Measurements from ENCODE around the gene BCL2L11.

BCL2L11 gene

DNA sequence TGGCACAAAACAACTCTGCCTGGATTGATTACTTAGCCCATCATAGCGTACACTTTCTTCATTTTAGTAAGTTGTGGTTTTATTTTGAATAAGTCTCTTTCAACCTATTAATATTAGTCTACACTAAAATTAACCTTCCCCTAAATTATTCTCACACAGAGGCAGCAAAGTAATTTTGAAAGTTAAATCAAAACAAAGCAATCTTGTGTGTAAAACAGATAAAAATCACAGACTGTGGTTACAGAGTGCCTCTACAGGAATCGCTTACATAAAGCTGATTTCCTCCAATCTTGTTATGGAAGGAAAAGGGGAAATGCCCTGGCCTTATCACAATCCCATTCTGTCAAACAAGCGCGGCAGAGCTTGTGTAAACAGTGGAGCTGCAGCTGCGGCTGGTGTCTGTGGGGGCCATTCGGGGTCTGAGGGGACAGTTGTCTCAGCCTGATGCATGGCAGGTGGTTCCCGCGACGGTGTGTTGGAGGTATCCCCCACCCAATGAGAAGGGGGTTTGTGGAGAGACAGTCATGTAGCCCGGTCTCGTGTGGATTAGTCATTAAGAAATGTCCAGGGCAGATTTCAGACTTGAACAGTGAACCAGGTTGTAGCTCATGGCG, 42.1 kb downstream of the BCL2L11 start:
- Histone ChIP-seq H3K4me3 (ENCODE audit: low read length) (no peak overlapping the region), H3K27me3 (ENCODE audit: control insufficient read depth, insufficient read depth, low read length) (no peaks in the 10 kb centered on the region), H3K4me1 (ENCODE audit: control insufficient read depth, low read depth, low read length) (peaks cover 28% of the 10 kb centered on the region), H3K9ac (ENCODE audit: low read length) (no peak overlapping the region), H3K27ac (ENCODE audit: low read length) (no peak overlapping the region), H3K36me3 (ENCODE audit: control insufficient read depth, low read depth, low read length) (peaks cover 31% of the 10 kb centered on the region), H3K9me3 (ENCODE audit: control insufficient read depth, low read depth, low read length) (no peaks in the 10 kb centered on the region)

DNA sequence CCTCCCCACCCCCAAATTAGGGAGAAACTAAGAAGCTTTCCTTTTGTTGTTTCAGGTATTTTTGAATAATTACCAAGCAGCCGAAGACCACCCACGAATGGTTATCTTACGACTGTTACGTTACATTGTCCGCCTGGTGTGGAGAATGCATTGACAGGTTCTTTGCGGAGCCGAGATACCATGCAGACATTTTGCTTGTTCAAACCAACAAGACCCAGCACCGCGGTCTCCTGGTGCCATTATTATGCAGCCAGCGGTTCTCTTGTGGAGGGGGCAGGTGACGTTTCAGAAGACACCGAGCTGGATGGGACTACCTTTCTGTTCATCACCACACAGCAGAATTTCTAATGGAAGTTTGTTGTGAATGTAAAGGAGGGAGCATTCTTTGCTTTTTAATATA, 43.4 kb downstream of the BCL2L11 start:
- no peaks in the 10 kb centered on the region for H3K9me3 ChIP-seq (ENCODE audit: control insufficient read depth, low read depth, low read length)
- H3K27me3 ChIP-seq (ENCODE audit: control insufficient read depth, insufficient read depth, low read length): no peaks in the 10 kb centered on the region
- H3K27ac ChIP-seq (ENCODE audit: low read length): no peak overlapping the region
- no peak overlapping the region for H3K4me3 ChIP-seq (ENCODE audit: low read length)
- H3K4me1 ChIP-seq (ENCODE audit: control insufficient read depth, low read depth, low read length): peaks cover 25% of the 10 kb centered on the region
- no peak overlapping the region for H3K9ac ChIP-seq (ENCODE audit: low read length)
- H3K36me3 ChIP-seq (ENCODE audit: control insufficient read depth, low read depth, low read length): peaks cover 28% of the 10 kb centered on the region

DNA sequence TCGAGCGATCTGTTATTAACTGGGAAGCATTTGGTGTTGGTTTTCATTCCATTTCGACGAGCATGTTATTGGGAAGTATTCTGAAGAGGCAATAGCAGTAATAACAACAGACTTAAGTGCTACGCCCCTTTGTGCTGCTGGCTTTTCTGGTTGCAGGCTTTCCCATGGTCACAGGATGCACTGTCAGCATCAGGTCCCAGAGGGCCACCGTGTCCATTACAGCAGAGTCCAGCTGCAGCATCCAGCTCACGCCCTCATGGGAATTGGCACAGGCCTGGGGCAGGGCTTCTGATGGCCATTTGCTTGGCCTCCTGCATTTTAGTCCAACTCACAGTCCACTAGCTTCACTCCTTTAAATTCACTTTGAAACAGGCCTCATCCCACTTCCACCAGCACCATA, 44.4 kb downstream of the BCL2L11 start:
- H3K4me1 ChIP-seq (ENCODE audit: control insufficient read depth, low read depth, low read length): peaks cover 25% of the 10 kb centered on the region
- H3K27ac ChIP-seq (ENCODE audit: low read length): no peak overlapping the region
- peaks cover 24% of the 10 kb centered on the region for H3K36me3 ChIP-seq (ENCODE audit: control insufficient read depth, low read depth, low read length)

DNA sequence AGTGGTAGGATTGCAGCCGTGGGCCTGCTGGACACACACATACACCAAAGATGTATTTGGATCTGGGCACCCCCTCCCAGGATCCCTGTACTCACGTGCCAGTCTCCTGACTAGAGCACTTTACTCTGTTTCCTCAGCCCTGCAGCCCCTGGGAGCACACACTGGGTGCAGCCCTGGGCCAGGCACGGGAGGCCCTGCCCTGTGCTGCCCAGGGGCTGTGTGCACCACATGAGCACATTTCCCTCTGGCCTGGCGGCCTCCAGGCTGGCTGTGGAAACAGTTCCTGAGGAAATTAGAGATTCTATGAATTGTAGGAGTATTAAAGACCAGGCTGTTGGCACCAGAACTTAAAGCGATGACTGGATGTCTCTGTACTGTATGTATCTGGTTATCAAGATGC, 45.4 kb downstream of the BCL2L11 start:
- Histone ChIP-seq H3K27ac (ENCODE audit: low read length) (no peak overlapping the region), H3K27me3 (ENCODE audit: control insufficient read depth, insufficient read depth, low read length) (no peaks in the 10 kb centered on the region), H3K4me3 (ENCODE audit: low read length) (no peak overlapping the region), H3K9ac (ENCODE audit: low read length) (no peak overlapping the region), H3K36me3 (ENCODE audit: control insufficient read depth, low read depth, low read length) (peaks cover 20% of the 10 kb centered on the region), H3K4me1 (ENCODE audit: control insufficient read depth, low read depth, low read length) (peaks cover 25% of the 10 kb centered on the region), H3K9me3 (ENCODE audit: control insufficient read depth, low read depth, low read length) (no peaks in the 10 kb centered on the region)

More for the DNA sequence above, 44.4 kb downstream of the BCL2L11 start:
- Histone ChIP-seq H3K9me3 (ENCODE audit: control insufficient read depth, low read depth, low read length) (no peaks in the 10 kb centered on the region), H3K9ac (ENCODE audit: low read length) (no peak overlapping the region), H3K27me3 (ENCODE audit: control insufficient read depth, insufficient read depth, low read length) (no peaks in the 10 kb centered on the region), H3K4me3 (ENCODE audit: low read length) (no peak overlapping the region)

DNA sequence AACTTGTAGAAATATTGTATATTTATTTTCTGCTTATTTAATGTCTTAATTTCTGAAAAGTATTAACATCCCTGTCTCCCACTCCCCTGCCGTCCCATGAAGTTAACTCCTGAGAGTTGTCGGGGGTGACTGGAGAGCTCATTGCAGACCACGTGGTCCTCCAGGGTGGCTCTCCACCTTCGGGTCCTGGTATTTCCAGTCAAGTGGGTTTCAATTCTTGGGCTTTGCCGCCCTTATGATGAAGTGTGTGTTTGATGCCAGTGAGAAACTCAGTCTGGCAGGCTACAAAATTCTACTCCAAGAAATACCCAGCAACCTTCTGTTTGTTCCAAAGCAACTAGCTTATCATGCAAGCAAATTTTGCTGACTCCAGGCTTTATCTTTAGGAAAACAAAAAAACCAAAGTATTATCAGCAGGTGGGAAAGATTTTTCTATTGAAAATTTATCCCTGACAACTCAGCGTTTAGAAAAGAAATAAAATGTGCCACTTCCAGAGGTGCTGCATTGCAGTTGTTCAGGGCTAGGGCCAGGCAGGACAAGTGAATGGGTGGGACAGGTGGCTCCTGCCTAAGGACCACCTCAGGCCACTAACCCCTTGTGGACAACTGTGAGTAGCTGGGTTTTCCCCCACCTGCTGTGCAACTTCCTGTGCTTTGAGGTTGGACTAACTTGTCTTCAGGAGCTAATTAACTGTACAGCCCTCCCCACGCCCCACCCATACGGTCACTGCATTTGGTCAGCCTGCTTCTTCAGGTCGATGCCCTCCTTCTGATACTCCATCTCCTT, 46.6 kb downstream of the BCL2L11 start:
- Histone ChIP-seq H3K27ac (ENCODE audit: low read length) (no peak overlapping the region), H3K36me3 (ENCODE audit: control insufficient read depth, low read depth, low read length) (peaks cover 13% of the 10 kb centered on the region), H3K9me3 (ENCODE audit: control insufficient read depth, low read depth, low read length) (no peaks in the 10 kb centered on the region), H3K9ac (ENCODE audit: low read length) (no peak overlapping the region), H3K27me3 (ENCODE audit: control insufficient read depth, insufficient read depth, low read length) (no peaks in the 10 kb centered on the region), H3K4me3 (ENCODE audit: low read length) (no peak overlapping the region), H3K4me1 (ENCODE audit: control insufficient read depth, low read depth, low read length) (peaks cover 25% of the 10 kb centered on the region)

DNA sequence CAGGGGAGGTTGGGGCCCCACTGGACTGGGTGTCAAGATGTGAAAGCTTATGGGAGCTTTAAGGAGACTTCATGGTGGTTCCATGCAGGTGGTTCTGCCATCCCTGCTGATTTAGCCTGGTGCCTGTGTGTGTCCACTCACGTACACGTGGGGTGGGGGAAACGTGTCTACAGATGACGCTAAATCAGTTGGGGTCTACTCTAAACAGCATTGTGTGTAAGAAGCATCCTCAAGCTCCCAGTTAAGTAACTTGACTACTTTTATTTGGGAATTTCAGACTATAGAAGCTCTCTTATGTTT, 47.1 kb downstream of the BCL2L11 start:
- Histone ChIP-seq H3K27ac (ENCODE audit: low read length) (no peak overlapping the region), H3K27me3 (ENCODE audit: control insufficient read depth, insufficient read depth, low read length) (no peaks in the 10 kb centered on the region), H3K4me1 (ENCODE audit: control insufficient read depth, low read depth, low read length) (peaks cover 22% of the 10 kb centered on the region), H3K9ac (ENCODE audit: low read length) (no peak overlapping the region), H3K9me3 (ENCODE audit: control insufficient read depth, low read depth, low read length) (no peaks in the 10 kb centered on the region), H3K36me3 (ENCODE audit: control insufficient read depth, low read depth, low read length) (peaks cover 13% of the 10 kb centered on the region), H3K4me3 (ENCODE audit: low read length) (no peak overlapping the region)

DNA sequence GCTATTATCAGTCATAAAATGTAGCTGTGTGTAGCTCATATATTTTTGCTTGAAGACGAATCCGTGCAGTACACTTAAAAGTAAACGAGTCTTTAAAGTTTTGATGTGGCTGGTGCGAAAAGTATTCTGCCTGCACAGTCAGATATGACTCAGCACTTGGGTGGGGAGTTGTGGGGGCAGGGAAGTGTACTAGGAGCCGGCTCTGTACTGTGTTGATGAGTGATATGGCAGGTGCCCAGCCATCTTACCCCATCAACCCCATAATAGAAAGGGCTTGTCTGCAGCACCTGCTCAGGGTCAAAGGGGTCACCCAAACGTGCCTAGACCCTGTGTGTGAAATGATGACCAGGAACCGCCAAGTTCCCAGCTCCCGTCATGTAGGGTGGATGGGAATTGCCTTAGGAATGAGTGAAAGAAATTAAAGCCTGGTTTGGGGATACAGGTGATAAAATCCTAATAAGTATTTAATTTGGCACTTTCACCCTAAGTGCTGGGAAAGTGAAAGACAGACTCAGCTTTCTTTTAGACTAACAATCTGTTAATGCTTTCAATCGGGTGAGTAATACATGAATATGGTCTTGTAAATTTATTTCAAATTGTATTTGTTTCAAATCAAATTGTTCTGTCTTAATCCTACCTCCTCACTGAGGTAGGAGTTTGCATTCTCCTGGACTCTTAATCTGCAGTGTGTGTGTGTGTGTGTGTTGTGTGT, 48.0 kb downstream of the BCL2L11 start:
- no peaks in the 10 kb centered on the region for H3K27me3 ChIP-seq (ENCODE audit: control insufficient read depth, insufficient read depth, low read length)

DNA sequence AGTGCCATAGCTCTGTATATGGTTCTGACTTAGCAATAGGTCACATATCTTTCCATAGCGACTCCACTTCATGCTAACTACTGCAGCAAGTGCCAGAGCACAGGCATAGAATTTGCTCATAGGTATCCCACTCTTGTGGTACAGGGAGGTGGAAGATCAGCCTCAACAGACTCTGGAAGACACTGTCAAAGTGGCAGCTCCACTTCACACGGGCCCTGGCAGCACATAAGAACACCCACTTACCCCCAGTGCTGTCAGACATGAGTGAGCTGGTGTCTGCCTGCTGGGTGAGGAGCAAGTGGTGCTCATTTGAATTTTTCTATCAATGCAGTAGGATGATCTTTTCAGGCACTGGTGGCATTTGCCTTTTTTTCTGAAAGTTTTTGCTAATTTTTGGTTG, 48.6 kb downstream of the BCL2L11 start:
- H3K9ac ChIP-seq (ENCODE audit: low read length): no peak overlapping the region
- H3K9me3 ChIP-seq (ENCODE audit: control insufficient read depth, low read depth, low read length): no peaks in the 10 kb centered on the region
- no peak overlapping the region for H3K27ac ChIP-seq (ENCODE audit: low read length)
- H3K27me3 ChIP-seq (ENCODE audit: control insufficient read depth, insufficient read depth, low read length): no peaks in the 10 kb centered on the region
- H3K4me1 ChIP-seq (ENCODE audit: control insufficient read depth, low read depth, low read length): peaks cover 8% of the 10 kb centered on the region
- peaks cover 13% of the 10 kb centered on the region for H3K36me3 ChIP-seq (ENCODE audit: control insufficient read depth, low read depth, low read length)
- no peak overlapping the region for H3K4me3 ChIP-seq (ENCODE audit: low read length)

More for the DNA sequence above, 48.0 kb downstream of the BCL2L11 start:
- Histone ChIP-seq H3K4me1 (ENCODE audit: control insufficient read depth, low read depth, low read length) (peaks cover 14% of the 10 kb centered on the region), H3K9me3 (ENCODE audit: control insufficient read depth, low read depth, low read length) (no peaks in the 10 kb centered on the region), H3K4me3 (ENCODE audit: low read length) (no peak overlapping the region), H3K27ac (ENCODE audit: low read length) (no peak overlapping the region), H3K36me3 (ENCODE audit: control insufficient read depth, low read depth, low read length) (peaks cover 13% of the 10 kb centered on the region), H3K9ac (ENCODE audit: low read length) (no peak overlapping the region)

DNA sequence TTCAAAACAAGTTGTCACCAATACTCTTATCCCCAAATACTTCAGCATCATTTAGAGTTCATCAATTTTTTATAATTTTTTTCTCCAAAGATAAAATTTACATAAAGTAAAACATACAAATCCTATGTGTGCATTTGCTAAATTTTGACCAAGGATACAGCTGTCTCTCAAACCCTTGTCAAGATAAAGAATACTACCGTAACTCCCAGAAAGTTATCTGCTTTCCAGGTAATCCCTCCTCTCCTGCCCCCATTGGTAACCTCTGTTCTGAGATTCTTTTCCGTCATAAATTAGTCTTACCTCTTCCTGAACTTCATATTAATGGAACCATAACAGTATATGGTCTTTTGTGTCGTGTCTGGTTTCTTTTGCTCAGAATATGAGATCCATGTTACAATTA, 49.2 kb downstream of the BCL2L11 start:
- H3K4me1 ChIP-seq (ENCODE audit: control insufficient read depth, low read depth, low read length): peaks cover 6% of the 10 kb centered on the region
- no peak overlapping the region for H3K4me3 ChIP-seq (ENCODE audit: low read length)
- H3K9me3 ChIP-seq (ENCODE audit: control insufficient read depth, low read depth, low read length): no peaks in the 10 kb centered on the region
- H3K36me3 ChIP-seq (ENCODE audit: control insufficient read depth, low read depth, low read length): peaks cover 11% of the 10 kb centered on the region
- H3K9ac ChIP-seq (ENCODE audit: low read length): no peak overlapping the region
- H3K27me3 ChIP-seq (ENCODE audit: control insufficient read depth, insufficient read depth, low read length): no peaks in the 10 kb centered on the region
- H3K27ac ChIP-seq (ENCODE audit: low read length): no peak overlapping the region

DNA sequence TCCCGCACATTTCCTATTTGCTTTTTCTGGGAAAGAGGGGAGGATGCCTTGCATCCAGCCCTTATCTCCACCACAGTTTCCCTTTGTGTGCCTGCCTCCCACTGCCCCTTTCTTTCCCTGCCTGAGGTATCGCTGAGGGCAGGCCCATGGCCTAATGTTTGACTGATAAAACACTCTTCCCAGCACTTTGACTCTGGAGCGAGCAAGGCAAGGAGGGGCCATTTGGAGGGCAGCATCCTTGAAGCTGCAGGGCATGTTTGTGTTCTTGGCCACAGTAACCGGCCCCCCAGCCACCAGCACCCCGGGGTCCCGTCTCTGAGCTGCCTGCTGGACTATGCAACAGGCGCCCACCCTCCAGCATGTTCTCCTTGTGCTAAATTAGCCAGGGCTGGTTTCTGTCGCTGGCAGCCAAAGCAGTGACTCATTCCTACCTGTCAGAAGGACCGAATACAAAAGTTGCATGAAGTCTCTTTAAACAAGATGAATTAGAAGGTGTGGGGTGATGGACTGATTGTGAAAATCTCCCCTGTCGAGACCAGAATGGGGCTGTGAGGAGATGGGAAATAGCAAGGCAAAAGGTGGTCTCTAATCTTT, 50.7 kb downstream of the BCL2L11 start:
- H3K9ac ChIP-seq (ENCODE audit: low read length): no peak overlapping the region
- H3K9me3 ChIP-seq (ENCODE audit: control insufficient read depth, low read depth, low read length): no peaks in the 10 kb centered on the region
- H3K27me3 ChIP-seq (ENCODE audit: control insufficient read depth, insufficient read depth, low read length): no peaks in the 10 kb centered on the region
- peaks cover 5% of the 10 kb centered on the region for H3K4me1 ChIP-seq (ENCODE audit: control insufficient read depth, low read depth, low read length)
- H3K36me3 ChIP-seq (ENCODE audit: control insufficient read depth, low read depth, low read length): peaks cover under 1% of the 10 kb centered on the region
- H3K4me3 ChIP-seq (ENCODE audit: low read length): no peak overlapping the region
- H3K27ac ChIP-seq (ENCODE audit: low read length): no peak overlapping the region

DNA sequence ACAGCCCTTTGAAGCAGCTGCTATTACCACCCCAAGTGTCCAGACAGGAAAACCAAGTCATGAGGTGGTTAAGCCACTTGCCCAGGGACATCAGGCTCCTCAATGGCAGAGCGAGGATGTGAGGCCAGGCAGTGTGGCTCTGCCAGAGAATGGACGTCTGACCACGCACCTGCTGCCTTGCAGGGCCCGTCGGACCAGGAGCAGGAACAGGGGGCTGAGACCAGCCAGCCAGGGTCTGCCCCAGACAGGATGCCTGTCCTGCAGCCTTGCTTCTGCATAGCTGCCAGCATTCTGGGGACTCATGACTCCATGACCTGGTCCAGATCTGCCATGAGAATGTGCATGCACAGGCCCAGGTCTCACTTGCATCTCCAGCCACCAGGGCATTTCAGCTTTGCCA, 52.0 kb downstream of the BCL2L11 start:
- H3K27ac ChIP-seq (ENCODE audit: low read length): no peak overlapping the region
- no peak overlapping the region for H3K9ac ChIP-seq (ENCODE audit: low read length)
- no peak overlapping the region for H3K4me3 ChIP-seq (ENCODE audit: low read length)
- no peaks in the 10 kb centered on the region for H3K36me3 ChIP-seq (ENCODE audit: control insufficient read depth, low read depth, low read length)
- no peaks in the 10 kb centered on the region for H3K9me3 ChIP-seq (ENCODE audit: control insufficient read depth, low read depth, low read length)
- no peaks in the 10 kb centered on the region for H3K27me3 ChIP-seq (ENCODE audit: control insufficient read depth, insufficient read depth, low read length)
- peaks cover 5% of the 10 kb centered on the region for H3K4me1 ChIP-seq (ENCODE audit: control insufficient read depth, low read depth, low read length)

Measured in iPS-18a (cell line).